ENCODE results near the gene NADK.

The NADK gene, protein sequence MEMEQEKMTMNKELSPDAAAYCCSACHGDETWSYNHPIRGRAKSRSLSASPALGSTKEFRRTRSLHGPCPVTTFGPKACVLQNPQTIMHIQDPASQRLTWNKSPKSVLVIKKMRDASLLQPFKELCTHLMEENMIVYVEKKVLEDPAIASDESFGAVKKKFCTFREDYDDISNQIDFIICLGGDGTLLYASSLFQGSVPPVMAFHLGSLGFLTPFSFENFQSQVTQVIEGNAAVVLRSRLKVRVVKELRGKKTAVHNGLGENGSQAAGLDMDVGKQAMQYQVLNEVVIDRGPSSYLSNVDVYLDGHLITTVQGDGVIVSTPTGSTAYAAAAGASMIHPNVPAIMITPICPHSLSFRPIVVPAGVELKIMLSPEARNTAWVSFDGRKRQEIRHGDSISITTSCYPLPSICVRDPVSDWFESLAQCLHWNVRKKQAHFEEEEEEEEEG

DNA sequence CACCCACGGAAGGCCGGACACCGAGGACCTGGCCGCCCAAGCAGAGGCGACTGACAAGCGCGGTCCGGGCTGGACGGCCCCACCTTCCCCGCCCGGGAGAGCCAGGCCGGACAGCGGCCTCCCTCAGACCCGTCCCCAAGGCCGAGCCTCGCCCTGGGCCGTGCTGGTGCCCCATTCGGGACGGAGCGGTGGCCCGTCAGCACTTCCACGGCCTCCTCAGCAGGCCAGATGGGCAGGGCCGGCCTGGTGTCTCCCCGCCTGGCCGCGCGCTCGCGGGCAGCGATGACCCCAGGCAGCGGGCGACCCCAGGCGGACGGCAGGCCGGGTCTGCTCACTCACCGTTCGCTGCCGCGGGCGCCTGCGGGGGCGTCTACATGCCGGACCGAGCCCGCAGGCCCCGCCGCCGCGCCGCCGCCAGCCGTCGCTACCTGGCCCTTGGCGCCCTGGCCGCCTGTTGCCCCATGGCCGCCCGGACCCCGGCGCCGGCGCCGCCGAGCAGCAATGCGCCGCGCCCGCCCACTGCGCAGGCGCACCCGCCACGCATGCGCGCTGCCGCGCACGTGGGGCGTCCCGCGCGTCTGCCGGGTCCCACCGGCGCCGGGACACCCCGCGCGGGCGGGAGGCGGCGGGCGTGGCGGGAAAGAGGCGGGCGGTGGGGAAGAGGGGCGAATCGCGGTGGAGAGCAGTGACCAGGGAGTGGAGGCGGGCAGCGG is at the start of gene NADK:
Gene NADK, minus strand, starts transcription at position 521 of the 713 bp plus-strand sequence. CDS start 13,064 bp downstream, outside the sequence.
- DNase-seq, result no peak

DNA sequence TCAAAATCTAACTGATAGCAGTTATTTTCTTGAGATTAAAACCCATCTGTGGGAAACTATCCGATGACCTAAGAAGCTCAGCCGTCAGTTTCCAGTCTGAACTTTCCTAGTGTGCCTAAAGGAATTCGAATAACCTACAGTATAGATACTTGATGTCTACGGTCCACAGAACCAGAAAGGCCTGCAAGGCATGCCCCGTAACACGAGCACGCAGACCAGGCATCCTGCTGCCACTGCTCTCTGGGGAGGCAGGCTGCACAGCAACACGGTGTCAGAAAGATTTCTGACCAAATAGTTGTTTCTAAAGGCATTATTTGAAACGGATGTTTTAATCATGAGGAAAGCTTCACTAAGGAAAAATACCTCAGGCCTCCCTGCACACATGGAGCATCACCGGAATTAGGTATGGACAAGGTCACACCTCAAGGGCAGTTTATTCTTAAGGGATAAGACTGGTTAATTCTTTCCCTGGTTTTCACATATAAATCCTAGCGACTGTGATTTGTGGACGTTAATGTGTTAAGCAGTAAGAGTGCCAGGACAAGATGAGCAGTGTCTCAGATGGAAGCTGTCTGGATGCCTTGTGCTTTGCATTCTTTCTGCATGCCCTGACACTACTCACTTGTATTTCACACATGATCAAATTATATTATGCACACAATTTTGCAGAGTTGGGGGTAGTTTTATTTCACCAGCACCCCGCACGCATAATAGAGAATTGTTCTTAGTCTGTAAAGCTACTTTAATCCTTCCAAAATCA is 49.0 kb upstream of the NADK start:
- no peak for DNase-seq

DNA sequence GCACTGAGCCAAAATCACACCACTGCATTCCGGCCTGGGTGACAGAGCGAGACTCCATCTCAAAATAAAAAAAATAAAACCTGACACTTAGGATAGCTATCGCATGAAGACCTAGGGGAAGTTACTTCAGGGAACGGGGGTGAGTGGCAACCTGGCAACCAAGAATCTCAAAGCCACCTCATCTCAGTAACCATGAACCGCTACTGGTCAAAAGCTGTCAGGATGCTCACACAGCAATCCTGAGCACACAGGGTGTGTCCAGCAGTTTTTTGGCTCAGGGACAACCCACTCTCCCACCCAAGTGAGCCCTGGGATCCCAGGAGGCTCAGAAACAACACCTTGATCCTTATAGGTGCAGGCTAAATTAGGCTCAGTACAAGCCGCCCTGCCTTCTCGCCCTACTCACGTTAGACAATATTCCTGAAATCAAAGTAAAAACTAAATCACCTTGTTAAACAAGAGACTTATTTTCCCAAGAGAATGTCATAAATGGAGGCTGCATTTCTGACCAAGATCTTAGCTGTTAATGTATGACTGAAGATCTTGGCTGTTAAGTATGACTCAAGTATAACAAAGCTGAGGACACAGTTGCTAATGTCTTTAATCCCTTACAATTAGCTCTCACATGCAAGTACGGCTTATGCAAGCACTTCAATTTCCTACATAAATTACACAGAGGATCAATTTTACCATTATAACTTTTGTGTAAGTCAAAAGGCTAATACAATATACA is 48.3 kb upstream of the NADK start:
- no peak for DNase-seq

DNA sequence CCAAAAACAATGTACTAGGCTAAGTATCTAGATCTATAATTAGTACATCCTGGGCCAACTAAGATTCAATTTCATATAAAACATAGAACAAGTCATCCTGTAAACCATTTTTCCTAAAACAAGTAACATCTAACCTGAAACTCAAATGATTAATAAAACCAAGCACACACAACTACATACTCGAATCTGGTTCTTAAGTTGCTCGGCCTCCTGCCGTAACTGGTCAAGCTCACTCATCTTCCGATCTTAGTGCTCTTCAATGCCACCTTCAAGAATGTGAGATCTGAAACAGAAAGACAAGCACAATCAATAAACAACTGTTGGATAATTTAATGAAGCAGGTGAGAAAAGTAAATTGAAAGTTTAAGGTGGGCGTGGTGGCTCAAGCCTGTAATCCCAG is 46.9 kb upstream of the NADK start:
- DNase-seq, result no peak

DNA sequence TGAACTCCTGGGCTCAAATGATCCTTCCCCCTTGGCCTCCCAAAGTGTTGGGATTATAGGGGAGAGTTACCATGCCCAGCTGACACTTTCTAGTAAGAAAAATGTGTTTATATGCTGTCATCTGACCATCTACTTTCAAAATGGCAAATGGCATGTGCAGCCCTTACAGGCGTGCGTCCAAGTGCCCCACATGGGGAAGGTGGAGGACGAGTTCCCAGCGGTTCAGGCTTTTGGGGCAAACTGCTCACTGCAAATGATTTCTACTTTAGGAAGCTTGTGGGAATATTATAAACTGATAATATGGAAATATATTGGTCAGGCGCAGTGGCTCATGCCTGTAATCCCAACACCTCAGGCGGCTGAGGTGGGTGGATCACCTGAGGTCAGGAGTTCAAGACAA is 41.5 kb upstream of the NADK start:
- no peak for DNase-seq

DNA sequence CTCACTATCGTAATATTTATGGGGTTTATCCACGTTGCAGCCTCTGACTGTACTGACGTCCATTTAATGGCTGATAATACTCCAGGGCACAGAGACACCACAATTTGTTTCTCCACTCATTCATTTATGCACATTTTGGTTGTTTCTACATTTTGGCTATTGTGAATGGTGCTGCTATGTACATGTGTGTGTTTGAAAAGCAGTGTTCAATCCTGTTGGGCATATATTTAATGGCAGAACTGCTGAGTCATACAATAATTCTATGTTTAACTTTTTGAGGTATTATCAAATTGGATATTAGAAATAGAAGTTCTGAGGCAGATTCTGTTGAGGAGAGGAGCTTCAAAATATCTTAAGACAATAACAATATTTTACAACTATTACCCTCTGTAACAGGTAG is 39.0 kb upstream of the NADK start:
- DNase-seq, result no peak

DNA sequence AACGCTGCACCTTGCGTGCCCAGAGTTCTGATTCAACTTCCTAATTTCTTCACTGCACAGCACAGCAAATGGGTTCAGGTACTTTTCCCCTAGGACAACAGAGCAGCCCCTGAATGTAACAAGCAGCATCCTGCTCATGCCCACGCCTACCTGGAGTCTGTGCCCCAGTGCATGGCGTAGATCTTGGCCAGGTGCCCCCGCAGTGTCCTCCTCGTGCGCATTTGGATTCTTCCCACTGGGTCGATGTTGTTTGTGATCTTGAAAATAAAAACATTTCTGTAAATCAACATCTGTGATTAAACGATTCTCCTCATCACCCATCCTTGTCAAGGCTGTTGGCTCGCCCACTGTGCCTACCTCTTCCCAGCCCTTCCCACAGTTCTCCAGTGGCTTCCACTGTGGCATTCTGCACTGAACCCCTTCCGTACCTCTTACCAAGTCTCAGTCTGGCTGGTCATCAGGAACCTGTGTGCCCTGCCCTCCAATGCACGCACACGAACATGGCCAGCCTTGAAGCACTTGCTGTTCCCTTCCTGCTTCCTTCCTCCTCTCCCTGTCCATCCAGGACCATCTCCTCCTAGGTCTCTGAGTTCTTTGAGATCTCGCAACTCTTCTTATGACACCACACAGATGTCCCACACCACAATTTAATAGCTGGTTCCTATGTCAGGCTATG is 37.5 kb upstream of the NADK start:
- no peak for DNase-seq

DNA sequence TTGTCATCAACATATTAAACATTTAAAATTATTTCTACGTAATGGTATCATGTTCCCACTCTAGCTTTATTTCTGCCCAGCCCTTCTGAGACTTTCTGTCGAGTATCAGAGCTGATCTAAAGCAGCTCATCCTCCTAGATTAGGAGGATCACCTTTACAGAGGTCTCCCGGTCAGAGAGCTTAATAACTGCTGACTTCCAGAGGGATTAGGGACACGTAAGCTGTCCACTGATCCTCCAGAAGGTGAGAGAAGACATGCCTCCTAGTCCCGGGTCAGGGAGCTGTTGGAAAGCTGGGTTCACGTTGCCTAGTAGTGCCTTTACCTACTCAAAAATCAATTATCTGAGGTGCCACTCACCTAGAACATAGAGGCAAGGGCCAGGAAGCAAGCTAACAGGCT is 31.2 kb upstream of the NADK start:
- no peak for DNase-seq

DNA sequence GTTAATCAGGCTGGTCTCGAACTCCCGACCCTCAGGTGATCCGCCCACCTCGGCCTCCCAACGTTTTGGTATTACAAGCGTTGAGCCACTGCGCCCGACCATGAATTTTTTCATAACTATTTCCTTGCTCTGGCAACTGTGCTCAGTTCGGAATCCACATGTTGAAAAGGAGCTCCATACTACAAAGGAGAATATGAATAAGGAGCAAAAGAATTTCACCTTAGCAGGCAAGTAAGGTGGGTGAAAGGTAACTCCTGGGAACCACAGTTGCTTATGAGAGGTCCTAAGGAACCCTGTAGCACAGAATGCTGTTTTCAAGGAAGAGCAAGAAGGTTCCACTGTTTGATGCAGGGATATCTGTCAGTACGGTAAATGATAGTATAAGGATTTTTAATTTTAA is 29.9 kb upstream of the NADK start:
- no peak for DNase-seq

DNA sequence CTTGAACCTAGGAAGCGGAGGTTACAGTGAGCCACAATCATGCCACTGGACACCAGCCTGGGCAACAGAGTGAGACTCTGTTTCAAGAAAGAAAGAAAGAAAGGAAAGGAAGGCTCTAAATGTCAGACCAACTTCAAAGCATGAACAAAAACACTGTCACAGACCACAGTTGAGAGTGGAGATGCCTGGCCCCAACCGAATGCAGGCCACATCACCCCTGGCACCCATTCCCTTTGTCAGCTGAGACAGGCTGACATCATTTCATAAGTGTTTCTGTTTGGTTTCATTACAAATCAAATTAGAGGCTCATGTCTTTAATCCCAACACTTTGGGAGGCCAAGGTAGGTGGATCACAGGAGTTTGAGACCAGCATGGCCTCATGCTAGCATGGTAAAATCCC is 28.6 kb upstream of the NADK start:
- no peak for DNase-seq

DNA sequence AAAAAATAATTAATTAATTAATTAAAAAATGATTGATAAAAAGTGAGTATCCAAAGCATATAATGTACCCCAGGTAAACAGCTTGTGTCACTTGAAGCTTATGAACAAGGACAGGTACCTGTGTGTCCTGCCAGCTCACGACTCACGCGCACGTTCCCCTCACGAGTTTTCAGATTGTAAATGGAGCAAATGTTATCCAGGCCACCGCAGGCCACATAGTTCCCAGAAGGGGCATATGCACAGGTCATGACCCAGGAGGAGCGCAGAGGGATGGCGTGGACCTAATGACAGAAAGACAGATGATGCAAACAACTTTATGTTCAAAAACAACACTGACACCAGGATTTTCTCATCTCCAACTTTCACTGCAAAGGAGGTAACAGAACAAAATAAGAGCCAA is 26.0 kb upstream of the NADK start:
- no peak for DNase-seq

DNA sequence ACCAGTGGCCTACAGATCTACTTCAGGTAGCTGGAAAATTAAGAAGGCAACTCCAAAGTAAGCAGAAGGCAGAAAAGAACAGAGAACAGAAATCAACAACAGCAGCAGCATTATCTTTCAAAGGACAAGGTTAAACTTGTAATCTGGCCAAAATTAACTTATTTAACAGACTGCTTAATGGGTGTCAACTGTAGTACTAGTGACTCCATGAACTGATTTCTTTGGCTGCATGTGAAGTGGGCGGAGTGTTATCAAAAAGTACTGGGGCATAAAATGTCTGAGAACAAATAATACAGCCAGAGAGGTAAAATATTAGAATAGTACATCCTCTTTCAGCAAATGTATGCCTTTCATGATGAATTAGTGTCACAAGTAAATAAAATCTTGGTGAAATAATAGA is 24.6 kb upstream of the NADK start:
- no peak for DNase-seq

DNA sequence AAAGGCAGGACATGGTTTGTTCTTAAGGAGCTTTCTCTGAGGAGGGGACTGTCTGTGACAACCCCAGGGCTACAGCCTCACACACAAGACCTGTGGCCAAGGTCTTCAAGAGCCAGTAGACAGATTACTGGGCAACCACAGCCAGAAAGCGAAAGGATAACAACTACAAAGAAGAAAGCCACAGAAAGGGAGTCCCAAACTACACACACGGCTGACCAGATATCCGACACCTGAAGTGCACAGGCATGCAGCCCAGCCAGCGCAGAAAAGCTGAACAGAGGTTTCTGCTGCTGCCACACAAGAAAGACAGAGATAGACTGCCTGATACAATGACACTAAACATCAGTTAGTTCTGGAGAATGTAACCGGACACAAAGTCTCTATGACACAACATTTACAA is 21.4 kb upstream of the NADK start:
- no peak for DNase-seq

DNA sequence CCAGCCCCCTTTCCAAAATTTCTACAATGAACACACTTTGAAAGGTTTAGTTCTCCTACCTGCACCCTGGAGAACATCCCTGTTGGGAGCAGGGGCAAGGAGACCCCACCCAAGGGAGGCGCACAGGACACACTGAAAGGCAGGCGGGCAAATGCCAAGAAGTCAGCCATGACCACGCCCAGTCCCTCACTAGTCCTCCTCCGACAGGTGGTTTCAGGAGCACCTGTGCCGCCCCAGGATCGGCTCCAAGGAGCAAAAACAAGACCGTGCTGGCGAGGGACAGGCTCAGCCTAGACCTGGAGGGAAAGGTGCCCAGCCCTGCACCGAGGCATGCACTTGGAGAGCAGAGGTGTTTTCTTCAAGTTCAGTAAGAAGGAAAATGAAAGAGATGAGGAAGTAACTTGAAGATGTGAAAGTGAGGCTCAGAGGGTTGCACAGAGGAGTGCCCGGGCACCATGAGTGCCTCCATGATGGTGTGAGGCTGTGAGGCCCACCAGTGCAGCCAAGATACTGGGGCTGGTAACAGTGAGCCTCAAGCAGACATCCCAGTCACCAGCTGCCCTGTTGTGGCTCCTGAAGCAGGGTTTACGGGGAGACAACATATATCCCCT is 19.6 kb upstream of the NADK start:
- DNase-seq, result no peak

DNA sequence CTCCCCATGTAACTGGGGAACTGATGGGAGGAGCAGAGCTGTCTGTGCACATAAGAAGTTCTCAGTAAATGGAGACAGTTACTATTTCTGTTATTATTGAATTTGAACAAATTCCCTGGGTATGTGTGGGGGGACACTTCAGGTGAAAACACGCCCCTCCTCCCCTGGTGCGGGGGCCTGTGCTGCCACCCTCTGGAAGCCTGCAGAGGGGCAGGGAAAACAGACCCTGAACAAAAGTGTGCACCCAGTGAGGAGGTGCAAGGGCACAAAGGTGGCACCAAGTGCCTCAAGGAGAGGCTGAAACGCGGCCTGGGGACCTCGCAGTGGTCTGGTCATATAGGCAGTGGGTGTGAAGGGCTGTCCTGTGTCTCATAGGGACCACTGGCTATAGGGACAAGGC is 18.2 kb upstream of the NADK start:
- no peak for DNase-seq

DNA sequence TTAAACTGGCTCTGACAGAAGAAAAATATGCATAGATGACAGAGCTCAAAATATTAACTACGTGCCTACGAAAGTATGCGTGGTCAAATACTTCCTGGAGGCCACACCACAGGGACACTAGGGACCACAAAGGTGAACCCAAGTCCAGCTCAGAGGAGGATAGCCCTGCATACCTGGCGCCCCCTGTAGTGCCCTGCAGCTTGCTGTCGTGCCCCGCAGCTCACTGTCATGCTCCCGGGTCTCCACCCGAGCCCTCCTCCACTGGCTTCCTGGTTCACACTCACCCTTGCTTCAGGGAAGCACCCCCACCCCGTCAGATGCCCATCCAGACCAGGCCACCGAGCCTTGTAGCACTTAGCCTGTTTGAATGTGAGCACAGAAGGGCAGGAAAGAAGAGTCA is 16.7 kb upstream of the NADK start:
- no peak for DNase-seq

DNA sequence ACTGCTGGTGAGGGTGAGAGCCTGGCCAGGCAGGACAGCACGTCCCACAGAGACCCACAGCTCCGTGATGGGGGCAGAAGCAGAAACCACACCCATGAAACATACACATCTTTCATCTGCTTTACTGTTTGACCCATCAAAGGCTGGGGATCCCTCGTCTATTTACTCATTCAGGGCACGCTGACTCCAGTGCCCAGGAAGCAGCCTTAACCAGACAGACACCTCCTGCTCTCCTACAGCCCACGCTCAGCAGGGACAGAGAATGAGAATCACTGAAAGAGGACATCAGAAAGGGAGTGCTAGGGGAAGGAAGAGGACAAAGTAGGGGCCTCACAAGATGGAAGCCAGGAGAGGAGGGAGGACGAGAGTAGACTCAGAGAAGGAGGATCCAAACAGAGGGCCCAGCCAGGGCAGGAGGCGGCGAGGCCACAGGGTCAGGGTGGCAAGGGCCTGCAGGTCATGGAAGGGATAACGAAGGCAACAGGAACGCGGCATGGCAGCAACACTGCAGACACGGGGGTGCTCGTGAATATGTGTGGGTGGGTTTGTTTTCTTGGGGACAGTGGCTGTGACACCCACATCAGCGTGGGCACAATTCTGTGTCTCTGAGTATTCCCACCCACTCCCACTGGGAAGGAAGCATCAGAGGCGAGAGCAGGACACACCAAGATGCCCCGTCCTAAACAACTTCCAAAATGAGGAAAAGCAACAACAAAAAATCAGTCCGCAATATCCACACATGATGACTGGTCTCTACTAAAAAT is 15.4 kb upstream of the NADK start:
- DNase-seq, result no peak

DNA sequence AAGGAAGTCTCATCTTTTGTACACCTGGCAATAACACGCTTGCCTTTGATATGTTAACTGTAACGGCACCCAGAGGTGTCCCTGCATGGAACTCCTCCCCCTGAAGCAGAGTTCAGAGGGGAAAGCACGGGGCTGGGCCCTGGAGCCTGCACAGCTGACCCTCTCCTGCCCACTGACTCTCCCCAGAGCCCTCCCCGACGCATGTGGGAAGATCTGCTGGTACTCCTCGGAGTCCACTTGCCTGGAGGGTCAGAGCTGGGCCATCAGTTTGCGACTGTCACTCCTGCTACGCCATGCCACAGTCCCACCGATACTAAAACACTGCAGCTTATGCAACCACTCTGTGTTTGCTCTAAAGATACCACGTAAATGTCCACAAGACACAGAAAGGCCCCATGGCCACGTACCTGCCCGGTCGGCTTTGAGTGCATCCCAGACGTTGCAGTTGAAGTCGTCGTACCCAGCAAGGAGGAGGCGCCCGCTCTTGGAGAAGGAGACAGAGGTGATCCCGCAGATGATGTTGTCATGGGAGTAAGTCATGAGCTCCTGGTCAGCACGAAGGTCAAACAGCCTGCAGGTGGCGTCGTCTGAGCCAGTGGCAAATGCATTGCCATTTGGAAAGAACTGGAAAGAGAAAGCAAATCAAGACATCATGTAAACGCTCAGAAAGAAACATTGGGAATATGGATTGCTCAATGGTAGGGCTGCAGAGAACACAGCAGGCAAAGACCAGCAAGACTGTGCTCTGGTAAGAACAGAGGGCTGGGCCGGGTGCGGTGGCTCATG is 10.6 kb upstream of the NADK start:
- DNase-seq, result no peak

DNA sequence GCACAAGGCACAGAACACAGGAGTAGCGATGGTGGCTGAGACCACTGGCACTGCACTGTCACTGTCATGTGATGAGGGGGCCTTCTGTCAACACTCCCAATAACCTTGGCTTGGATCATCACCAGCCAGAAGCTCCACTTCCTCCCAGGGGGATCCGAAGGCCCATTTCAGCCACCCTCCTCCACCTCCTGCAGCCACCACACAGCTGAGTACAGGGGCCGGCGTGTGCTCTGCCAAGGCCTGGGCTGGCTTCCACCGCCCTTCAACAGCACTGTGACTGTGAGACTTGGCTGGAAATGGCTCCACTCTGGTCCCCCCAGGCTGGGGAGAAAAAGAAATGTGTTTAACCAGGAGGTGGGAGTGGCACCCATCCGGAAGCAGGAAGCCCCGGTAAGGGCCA is 9.9 kb upstream of the NADK start:
- no peak for DNase-seq

DNA sequence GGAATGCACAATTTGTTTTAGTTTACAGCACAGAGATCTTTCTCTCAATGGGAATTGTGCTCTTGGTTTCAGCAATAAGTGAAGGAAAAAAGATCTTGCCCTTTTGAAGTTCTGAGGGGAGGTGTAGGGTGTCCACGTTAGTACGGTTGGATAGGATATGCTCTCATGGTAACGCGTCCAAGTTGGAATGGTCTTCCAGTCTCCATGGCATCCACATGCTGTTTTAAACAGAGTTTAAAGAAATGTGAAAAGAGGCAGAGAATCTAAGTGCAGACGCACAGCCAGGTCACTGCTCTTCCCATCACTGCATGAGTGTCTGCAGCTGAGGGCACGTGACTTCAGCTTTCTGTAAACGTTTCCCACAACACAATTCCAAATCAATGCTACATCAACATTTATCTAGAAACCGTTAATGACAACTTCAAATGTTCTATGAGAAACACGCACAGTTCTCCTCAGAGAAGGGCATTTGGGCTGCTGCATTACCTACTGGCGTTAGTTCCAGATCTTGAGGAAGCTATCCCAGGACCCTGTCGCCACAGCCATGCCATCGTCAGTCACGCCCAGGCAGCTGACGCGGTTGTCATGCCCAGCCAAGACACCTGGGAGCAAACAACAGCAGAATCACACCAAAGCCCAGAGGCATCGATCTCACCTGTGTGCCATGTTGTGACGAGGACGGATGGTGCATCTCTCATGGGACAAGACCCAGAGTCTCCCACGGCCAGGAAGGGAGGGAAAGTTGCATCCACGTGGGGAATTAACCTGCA is 8.8 kb upstream of the NADK start:
- DNase-seq, result no peak

Measured in NCI-H2107 (cell line).